Measurements from ENCODE around the gene KIF18B. TPM values are rescaled to one million over a fixed set of nuclear protein-coding genes. Genes with fewer than 3 reads are reported as not detected.

Gene KIF18B
- polyA plus RNA-seq, 1 experiment: 10.6 TPM

- Histone ChIP-seq H3K36me3 (ENCODE audit: control insufficient read depth, insufficient read depth, low read length) (peaks cover 9% of the 10 kb centered on the region), H3K27me3 (ENCODE audit: control insufficient read depth, insufficient read depth, low read length) (no peaks in the 10 kb centered on the region), H3K4me3 (ENCODE audit: low read depth, low read length) (no peak overlapping the region)
- POLR2A ChIA-PET: no interaction called here
- DNase-seq (ENCODE audit: low read depth): no peak
- CTCF ChIA-PET: interaction anchor here (0.5 to 16.0 kb wide), 3 partner anchors 16 to 93 kb away, joined by 3 to 259 read pairs (median 3); no protein-coding TSS in a partner anchor
- no peak for TF ChIP-seq CTCF (IDR thresholded peaks at IDR 0.05; ENCODE audit: insufficient read depth, low read depth, low read length)
Observed at GRCh38 chr17:44925731-44926697, 21.6 kb downstream of the KIF18B start.

GRCh38 chr17:44924107-44924544 is 23.4 kb downstream of the KIF18B start:
- Histone ChIP-seq H3K36me3 (ENCODE audit: control insufficient read depth, insufficient read depth, low read length) (peaks cover 8% of the 10 kb centered on the region), H3K4me3 (ENCODE audit: low read depth, low read length) (no peak overlapping the region), H3K27me3 (ENCODE audit: control insufficient read depth, insufficient read depth, low read length) (no peaks in the 10 kb centered on the region)
- POLR2A ChIA-PET: no interaction called here
- CTCF ChIA-PET: interaction anchor here (0.8 to 16.0 kb wide), 3 partner anchors 10 to 208 kb away, joined by 3 to 259 read pairs (median 4); partner anchors contain the start of gene PLCD3
- no peak for TF ChIP-seq CTCF (IDR thresholded peaks at IDR 0.05; ENCODE audit: insufficient read depth, low read depth, low read length)
- no peak for DNase-seq (ENCODE audit: low read depth)

- no peak for DNase-seq (ENCODE audit: low read depth)
Observed at GRCh38 chr17:44922746-44923470, 24.7 kb downstream of the KIF18B start.

GRCh38 chr17:44922136-44922535 is 25.4 kb downstream of the KIF18B start:
- POLR2A ChIA-PET: no interaction called here
- Histone ChIP-seq H3K4me3 (ENCODE audit: low read depth, low read length) (no peak overlapping the region), H3K36me3 (ENCODE audit: control insufficient read depth, insufficient read depth, low read length) (peaks cover 7% of the 10 kb centered on the region), H3K27me3 (ENCODE audit: control insufficient read depth, insufficient read depth, low read length) (no peaks in the 10 kb centered on the region)
- CTCF ChIA-PET: interaction anchor here (1.4 to 16.0 kb wide), 8 partner anchors 8 to 213 kb away, joined by 4 to 259 read pairs (median 20); partner anchors contain the start of genes ACBD4 and PLCD3
- DNase-seq (ENCODE audit: low read depth): no peak
- TF ChIP-seq CTCF (IDR thresholded peaks at IDR 0.05; ENCODE audit: insufficient read depth, low read depth, low read length): no peak

More at GRCh38 chr17:44922746-44923470, 24.7 kb downstream of the KIF18B start:
- Histone ChIP-seq H3K27me3 (ENCODE audit: control insufficient read depth, insufficient read depth, low read length) (no peaks in the 10 kb centered on the region), H3K36me3 (ENCODE audit: control insufficient read depth, insufficient read depth, low read length) (peaks cover 7% of the 10 kb centered on the region), H3K4me3 (ENCODE audit: low read depth, low read length) (no peak overlapping the region)
- ChIA-PET POLR2A (no interaction called here), CTCF (interaction anchor here (1.4 to 16.0 kb wide), 4 partner anchors 8 to 96 kb away, joined by 4 to 259 read pairs (median 23); no protein-coding TSS in a partner anchor)
- no peak for TF ChIP-seq CTCF (IDR thresholded peaks at IDR 0.05; ENCODE audit: insufficient read depth, low read depth, low read length)

Data from BJ (cell line).